ENCODE measurements around the gene RBM33.

RBM33 gene

GRCh38 chr7:155618708-155619633, 25.5 kb upstream of the RBM33 start (continued):
- no peak for TF ChIP-seq ZBTB44 (tag by site-specific recombination; IDR thresholded peaks at IDR 0.05)
- no peak for TF ChIP-seq SCRT1 (tag by site-specific recombination; IDR thresholded peaks at IDR 0.05; ENCODE audit: borderline replicate concordance)
- TF ChIP-seq TRIM28 (IDR thresholded peaks at IDR 0.05; ENCODE audit: borderline replicate concordance, low read length) = no peak
- TF ChIP-seq ZNF112 (tag by site-specific recombination; IDR thresholded peaks at IDR 0.05) = no peak
- no peak for TF ChIP-seq ZNF354C (tag by site-specific recombination; IDR thresholded peaks at IDR 0.05; ENCODE audit: borderline replicate concordance, low read depth)
- no peak for TF ChIP-seq PRDM10 (tag by site-specific recombination; IDR thresholded peaks at IDR 0.05)
- no peak for TF ChIP-seq HOXC10 (CRISPR knock-in tag; IDR thresholded peaks at IDR 0.05)
- TF ChIP-seq MEIS1 (CRISPR knock-in tag; IDR thresholded peaks at IDR 0.05; ENCODE audit: borderline replicate concordance) = no peak
- no peak for TF ChIP-seq ZNF398 (tag by site-specific recombination; IDR thresholded peaks at IDR 0.05)
- no peak for TF ChIP-seq ZNF114 (tag by site-specific recombination; IDR thresholded peaks at IDR 0.05)
- TF ChIP-seq ZNF549 (tag by site-specific recombination; IDR thresholded peaks at IDR 0.05) = no peak

GRCh38 chr7:155619634-155620271, 24.7 kb upstream of the RBM33 start:
- H3K4me3 ChIP-seq (ENCODE audit: low read depth, low read length) = no peak overlapping the region
- no peak overlapping the region for H3K27ac ChIP-seq (ENCODE audit: extremely low read depth, low read depth, low read length)
- no peaks in the 10 kb centered on the region for H3K9me3 ChIP-seq (ENCODE audit: control insufficient read depth, insufficient read depth, low read depth, low read length)
- no peaks in the 10 kb centered on the region for H3K4me1 ChIP-seq (ENCODE audit: control insufficient read depth, insufficient read depth, low read length)
- POLR2A ChIA-PET = no interaction called here
- H3K36me3 ChIP-seq (ENCODE audit: control insufficient read depth in 2 of 2, insufficient read depth in 1 of 2, low read length in 2 of 2) = no peaks in the 10 kb centered on the region
- CTCF ChIA-PET = interaction anchor here (0.6 to 2.0 kb wide), 2 partner anchors 14 to 21 kb away, joined by 6 to 7 read pairs; no protein-coding TSS in a partner anchor
- TF ChIP-seq ZNF513 (tag by site-specific recombination; IDR thresholded peaks at IDR 0.05) (no peak), ZNF501 (tag by site-specific recombination; IDR thresholded peaks at IDR 0.05) (no peak), RBAK (tag by site-specific recombination; IDR thresholded peaks at IDR 0.05) (no peak), ZBTB49 (tag by site-specific recombination; IDR thresholded peaks at IDR 0.05; ENCODE audit: low read depth) (no peak), ZNF37A (tag by site-specific recombination; IDR thresholded peaks at IDR 0.05) (no peak), ZNF132 (tag by site-specific recombination; IDR thresholded peaks at IDR 0.05; ENCODE audit: borderline replicate concordance) (no peak), ZNF121 (tag by site-specific recombination; IDR thresholded peaks at IDR 0.05) (no peak), ZNF211 (tag by site-specific recombination; IDR thresholded peaks at IDR 0.05; ENCODE audit: low read depth) (no peak), SCRT1 (tag by site-specific recombination; IDR thresholded peaks at IDR 0.05; ENCODE audit: borderline replicate concordance) (no peak), ZNF645 (tag by site-specific recombination; IDR thresholded peaks at IDR 0.05) (no peak), KLF9 (tag by site-specific recombination; IDR thresholded peaks at IDR 0.05; ENCODE audit: low read depth) (no peak)
